Natural killer cell treated with Interleukin-12 subunit alpha and Interleukin-12 subunit beta and Interleukin-15 and Interleukin-18, amount 100 ng/mL, for 72 hours (primary cell): ENCODE results near the gene CBX8. TPM values are rescaled to one million over a fixed set of nuclear protein-coding genes. Genes with fewer than 3 reads are reported as not detected.

Experiments
- ATAC-seq, 2 donors: fragments of 150-1000 bp; cut with Tn5 transposase in 1 of 2; sonication (Bioruptor Pico), chemical (Tn5 transposase) in 1 of 2; 2 replicates each; pipeline ENCODE4 v1.10.0; 2021
- DNase-seq: peaks from one replicate; pipeline ENCODE4 v3.0.0; 2022; ENCODE audit warnings: low spot score
- H3K27ac Mint-ChIP-seq, 2 donors: 1 replicate in 1 of 2; 2 replicates in 1 of 2; pipeline ENCODE4 v1.8.0; 2022; ENCODE audit warnings: mixed read lengths in 2 of 2, mild to moderate bottlenecking in 1 of 2, moderate library complexity in 1 of 2
- H3K27me3 Mint-ChIP-seq, 2 donors: 1 replicate in 1 of 2; 2 replicates in 1 of 2; pipeline ENCODE4 v1.8.0; 2022; ENCODE audit warnings: mixed read lengths in 2 of 2
- H3K36me3 Mint-ChIP-seq: one replicate; pipeline ENCODE4 v1.8.0; 2022; ENCODE audit warnings: mixed read lengths
- H3K4me1 Mint-ChIP-seq, 2 donors: 1 replicate in 1 of 2; 2 replicates in 1 of 2; pipeline ENCODE4 v1.8.0; 2022; ENCODE audit warnings: low read depth in 2 of 2, mixed read lengths in 2 of 2, mild to moderate bottlenecking in 1 of 2
- H3K4me3 Mint-ChIP-seq: one replicate; pipeline ENCODE4 v1.8.0; 2022; ENCODE audit warnings: mixed read lengths
- H3K9me3 Mint-ChIP-seq: 2 replicates; pipeline ENCODE4 v1.8.0; 2022; ENCODE audit warnings: mixed read lengths
- total RNA-seq, 2 donors: library from RNA; stranded (reverse); gene quantifications; one replicate each; pipeline ENCODE4 v1.2.3, GENCODE V29; 2022

Gene CBX8
- total RNA-seq, 2 donors from 2014 or later, result 9.8 to 46.4 TPM

DNA sequence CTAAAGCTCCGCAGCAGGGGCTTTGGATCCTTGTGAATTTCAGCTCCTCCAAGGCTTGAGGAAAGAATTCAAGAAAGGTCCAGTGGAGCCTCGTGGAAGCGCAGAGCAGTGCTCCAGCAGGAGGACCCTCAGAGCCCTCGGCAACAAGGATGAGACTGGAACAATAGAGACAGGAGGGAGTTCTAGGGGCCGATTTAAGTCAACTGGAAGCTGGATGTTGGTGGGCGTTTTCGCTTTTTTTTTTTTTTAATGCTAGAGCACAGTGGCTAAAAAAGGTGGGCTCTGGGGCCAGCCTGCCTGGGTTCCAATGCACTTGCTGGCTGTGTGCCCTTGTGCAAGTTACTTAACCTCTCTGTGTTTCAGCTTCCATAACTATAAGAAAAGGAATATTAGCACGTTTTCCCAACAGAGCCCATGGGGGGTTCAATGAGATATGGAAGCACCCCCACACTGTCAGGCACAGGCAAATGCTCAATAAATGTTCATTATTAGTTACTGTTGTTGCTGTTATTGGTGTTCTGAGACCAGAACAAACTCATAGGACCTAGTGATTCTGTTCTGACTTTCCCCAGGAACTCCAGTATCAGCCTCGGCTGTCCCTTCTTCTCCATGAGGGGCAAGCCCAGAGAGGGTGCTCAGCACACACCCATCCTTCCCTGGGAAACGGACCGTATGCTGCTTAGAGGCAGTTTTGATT is 5.3 kb upstream of the CBX8 start:
- peak overlapping the region; percentile 58 to 95 for H3K27ac Mint-ChIP-seq
- peaks cover 21 to 61% of the 10 kb centered on the region in 2 donors for H3K27me3 Mint-ChIP-seq
- DNase-seq (no peak), ATAC-seq (no peak)
- peaks cover 43 to 55% of the 10 kb centered on the region in 2 donors for H3K4me1 Mint-ChIP-seq
- peaks cover 4% of the 10 kb centered on the region for H3K9me3 Mint-ChIP-seq
- H3K36me3 Mint-ChIP-seq, result peaks cover 27% of the 10 kb centered on the region
- H3K4me3 Mint-ChIP-seq, result peak overlapping the region; percentile 73

DNA sequence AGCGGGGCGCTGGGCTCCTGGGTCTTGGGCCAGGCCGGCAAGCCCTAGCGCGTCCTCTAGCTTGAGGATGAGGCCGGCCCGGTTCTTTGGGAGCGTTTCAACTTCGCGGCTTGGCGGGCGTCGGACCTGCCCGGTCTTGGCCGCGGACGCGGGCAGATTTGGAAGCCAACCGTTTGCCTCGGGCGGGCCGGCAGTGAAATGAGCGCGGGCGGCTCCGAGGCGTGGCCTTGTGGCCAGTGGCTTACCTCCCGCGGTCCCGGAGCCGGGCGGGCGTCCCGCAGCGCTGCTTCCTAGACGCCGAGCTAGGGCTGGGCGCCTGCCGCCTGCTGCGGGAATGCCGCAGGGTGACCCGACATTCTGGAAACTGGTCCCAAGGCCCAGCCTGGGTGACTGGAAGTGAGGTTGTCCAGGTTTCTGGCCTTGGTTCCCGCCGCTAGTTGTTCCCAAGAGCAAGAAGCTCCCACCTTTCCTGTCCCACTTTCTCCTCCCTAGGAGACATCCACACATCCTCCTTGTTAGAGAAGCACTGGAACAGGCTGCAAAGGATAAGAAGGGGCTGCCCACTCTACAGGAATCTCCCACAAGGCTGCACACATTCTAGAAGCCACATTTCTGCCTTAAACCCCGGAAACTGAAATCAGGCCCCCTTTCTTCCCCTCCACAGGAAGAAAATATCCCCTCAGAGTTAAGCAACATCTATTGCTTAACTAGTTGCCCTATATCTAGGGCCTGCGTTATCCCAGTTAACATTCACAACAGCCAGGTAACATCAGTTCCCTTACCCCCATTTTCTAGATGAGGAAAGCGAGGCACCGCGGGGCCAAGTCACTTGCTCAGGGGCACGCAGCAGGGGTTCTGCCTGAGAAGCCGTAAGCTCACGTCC is 4.5 kb upstream of the CBX8 start:
- no peak for ATAC-seq
- Mint-ChIP-seq H3K27ac (peak overlapping the region; percentile 58 to 95), H3K9me3 (peaks cover 4% of the 10 kb centered on the region), H3K4me1 (peaks cover 43 to 51% of the 10 kb centered on the region in 2 donors), H3K36me3 (peaks cover 27% of the 10 kb centered on the region), H3K4me3 (peak overlapping the region; percentile 73), H3K27me3 (peaks cover 15 to 53% of the 10 kb centered on the region in 2 donors)
- no peak for DNase-seq

DNA sequence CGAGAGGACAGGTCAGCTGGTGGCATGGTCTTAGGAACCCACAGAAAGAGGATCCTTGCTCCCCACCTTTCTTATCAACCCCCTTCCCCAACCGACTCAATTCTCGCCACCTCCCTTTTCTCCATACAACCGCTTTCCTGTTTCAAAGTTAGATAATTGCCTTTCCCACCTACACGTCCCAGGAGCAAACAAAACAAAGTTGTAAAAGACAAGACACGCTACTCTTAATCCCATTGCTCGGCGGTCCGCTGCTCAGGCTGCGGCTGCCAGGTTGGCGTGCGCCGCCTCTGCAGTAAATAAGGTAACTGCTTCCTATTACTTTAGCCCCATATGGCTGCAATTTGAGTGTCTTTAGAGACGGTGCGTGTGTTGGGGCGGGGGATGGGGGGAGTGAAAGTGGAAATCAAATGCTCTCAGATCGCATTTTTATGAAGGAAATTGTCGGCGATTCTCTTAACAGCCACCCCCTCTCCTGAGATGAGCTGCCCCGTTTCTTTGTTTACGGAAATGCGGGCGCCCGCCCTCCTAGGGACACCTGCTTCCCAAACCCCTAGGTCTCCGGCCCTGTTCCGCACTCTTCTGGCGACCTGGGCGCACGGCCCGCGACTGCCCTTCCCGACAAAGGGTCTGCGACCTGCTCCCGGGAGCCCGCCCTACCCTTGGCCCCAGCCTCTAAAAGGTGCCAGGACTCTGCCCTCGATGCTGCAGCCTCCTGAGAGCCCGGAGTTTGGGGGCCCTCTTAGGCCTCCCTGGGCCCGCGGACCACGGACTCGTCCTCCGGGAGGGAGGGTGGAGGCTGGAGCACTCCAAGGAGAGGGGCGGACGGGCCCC is 3.7 kb upstream of the CBX8 start:
- Mint-ChIP-seq H3K27me3 (peaks cover 10 to 45% of the 10 kb centered on the region in 2 donors), H3K27ac (peak overlapping the region; percentile 52 to 66), H3K4me1 (peaks cover 42 to 51% of the 10 kb centered on the region in 2 donors), H3K9me3 (peaks cover 4% of the 10 kb centered on the region), H3K36me3 (peaks cover 25% of the 10 kb centered on the region), H3K4me3 (peak overlapping the region; percentile 85)
- no peak for DNase-seq
- no peak for ATAC-seq

DNA sequence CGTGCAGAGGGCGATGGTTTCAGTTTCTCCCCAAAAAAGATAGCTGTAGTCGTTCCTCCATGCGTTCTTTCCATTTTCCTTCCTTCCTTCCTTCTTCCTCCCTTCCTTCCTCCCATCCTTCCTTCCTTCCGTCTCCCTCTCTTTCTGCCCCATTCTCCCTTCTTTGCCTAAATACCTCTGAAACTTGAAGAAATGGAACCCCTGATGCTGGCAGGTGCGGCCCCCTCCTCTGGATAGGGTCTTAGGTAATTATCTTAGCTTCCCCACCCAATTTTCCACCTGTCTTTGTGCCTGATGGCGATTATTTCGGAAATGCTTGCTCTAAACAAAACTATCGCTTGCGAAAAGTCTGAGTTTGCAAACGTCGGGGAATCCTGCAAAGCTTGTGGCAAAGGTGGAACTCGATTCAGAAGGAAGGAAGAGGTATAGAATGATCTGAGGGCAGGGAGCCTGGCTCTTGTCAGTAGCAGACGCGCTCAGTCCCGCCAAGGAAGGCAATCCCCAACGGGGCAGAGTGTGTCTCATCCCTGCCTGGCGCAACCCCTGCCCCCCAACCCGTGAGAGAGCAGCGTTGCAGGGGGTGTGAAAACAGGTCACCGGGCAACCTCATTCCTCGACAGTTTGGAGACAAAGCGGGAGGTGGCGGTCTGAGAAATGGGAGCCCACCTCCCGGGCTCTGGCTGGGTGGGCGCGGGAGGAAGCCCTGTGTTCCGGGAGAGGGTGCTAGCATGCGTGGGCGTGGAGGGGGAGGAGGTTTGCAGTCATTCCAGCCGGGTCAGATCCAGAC is 2.9 kb upstream of the CBX8 start:
- ATAC-seq (no peak), DNase-seq (no peak)
- Mint-ChIP-seq H3K9me3 (peaks cover 4% of the 10 kb centered on the region), H3K36me3 (peaks cover 21% of the 10 kb centered on the region), H3K4me3 (peak overlapping the region; percentile 85), H3K4me1 (peaks cover 34 to 43% of the 10 kb centered on the region in 2 donors), H3K27ac (peak overlapping the region; percentile 52 to 66), H3K27me3 (peaks cover 8 to 37% of the 10 kb centered on the region in 2 donors)

DNA sequence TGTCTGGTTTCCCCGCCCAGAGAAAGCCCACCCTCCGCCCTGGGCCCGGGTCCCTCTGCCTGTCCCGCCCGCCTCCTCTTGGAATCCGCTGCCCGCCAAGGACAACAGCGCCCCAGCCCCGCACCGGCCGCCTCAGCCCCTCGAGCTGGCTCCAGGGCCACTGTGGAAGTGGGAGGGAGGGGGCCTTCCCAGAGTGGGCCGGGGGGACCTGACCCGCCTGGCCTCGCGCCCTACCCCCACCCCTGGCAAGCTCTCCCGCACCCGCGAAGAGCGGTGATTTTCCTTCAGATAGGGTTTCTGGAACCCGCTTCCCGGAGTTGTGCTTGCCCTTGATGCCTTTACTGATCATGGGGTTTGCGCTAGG is 2.3 kb upstream of the CBX8 start:
- H3K36me3 Mint-ChIP-seq, result peaks cover 15% of the 10 kb centered on the region
- H3K9me3 Mint-ChIP-seq, result peaks cover 4% of the 10 kb centered on the region
- peak overlapping the region; percentile 52 to 73 for H3K27ac Mint-ChIP-seq
- peaks cover 28 to 38% of the 10 kb centered on the region in 2 donors for H3K4me1 Mint-ChIP-seq
- peak overlapping the region; percentile 85 for H3K4me3 Mint-ChIP-seq
- no peak for ATAC-seq
- DNase-seq, result no peak
- H3K27me3 Mint-ChIP-seq, result peaks cover 8 to 31% of the 10 kb centered on the region in 2 donors

DNA sequence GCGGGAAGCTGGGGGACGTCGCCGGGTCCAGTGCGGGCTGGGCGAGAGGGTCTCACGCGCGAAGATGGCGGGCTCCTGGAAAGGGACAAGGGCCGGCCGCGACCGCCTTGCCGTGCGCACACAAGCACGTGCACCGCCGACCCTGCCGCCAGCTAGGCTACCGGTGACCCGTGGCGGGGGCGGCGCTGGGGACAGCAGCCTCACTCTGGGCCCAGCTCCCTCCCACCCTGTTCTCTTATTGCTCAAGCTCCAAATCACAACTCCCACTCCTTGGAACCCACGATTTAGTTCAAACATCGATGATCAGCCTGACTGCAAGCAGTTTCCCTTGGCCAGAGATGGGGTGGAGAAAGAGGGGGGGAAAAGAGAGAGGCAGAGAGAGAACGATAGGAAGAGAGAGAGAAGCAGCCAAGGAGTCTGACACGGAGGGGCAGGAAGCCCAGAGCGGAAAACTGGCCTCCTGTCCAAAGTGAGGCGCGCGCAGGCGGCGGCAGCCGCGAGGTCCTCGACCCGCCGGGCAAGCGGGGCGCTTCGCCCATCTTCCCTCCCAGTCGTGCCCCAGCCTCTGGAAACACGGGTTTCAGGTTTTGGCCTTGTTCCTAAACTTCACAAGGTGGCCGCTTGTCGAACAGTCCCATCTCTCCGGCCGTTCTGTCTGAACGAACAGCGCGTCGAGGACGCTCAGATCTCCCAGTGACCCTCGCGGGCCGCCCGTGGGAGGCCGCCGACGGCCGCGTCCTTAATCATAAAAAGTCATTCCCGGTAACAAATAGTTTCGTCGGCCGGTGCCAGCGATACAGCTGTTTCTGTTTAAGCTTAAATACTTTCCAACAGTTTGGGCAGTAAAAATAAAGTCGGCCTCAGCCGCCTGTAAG is 1.7 kb upstream of the CBX8 start:
- Mint-ChIP-seq H3K4me3 (peak overlapping the region; percentile 74), H3K9me3 (peaks cover 4% of the 10 kb centered on the region), H3K36me3 (peaks cover 15% of the 10 kb centered on the region), H3K27ac (peak overlapping the region in 1 of 2 donors; percentile 73), H3K4me1 (peaks cover 28 to 35% of the 10 kb centered on the region in 2 donors), H3K27me3 (peaks cover 11 to 30% of the 10 kb centered on the region in 2 donors)
- ATAC-seq (no peak), DNase-seq (no peak)

DNA sequence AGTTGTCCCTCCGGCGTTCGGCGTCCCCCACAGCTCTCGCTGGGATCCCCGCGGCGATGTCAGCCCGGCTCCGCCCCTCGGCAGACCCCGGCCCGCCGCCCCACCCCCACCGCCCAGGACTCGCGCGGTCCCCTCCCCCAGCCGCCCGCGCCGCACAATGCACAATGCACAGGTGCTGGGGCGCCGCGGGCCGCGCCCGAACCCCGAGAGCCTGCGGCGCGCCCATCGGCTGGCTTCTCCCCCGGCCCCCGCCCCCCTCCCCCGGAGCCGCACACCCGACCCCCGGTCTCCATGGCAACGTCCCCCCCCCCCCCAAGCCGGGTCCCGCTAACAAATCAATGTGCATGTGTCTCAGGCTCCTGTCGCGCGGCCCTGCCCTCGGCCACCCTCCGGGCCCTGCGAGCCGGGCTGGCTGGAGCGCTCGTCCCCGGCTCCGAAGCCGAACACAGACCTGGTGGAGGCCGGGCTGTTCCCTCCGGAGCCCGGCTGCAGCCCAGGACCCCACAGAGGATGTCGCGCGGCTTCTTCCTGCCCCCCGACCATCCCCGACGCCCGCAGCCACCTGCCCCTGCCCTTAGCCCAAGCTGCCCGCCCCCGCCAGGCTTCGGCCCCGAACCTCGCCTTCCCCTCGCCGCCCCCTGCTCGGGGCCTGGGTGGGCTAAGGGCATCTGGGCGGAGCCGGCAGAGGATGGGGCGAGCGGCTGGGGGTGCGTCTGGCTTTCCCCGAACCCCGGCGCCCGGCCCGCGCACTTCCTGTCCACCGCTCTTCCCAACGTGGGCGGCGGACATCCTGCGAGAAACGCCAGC is 818 bp upstream of the CBX8 start:
- H3K36me3 Mint-ChIP-seq, result peaks cover 15% of the 10 kb centered on the region
- H3K4me1 Mint-ChIP-seq, result peaks cover 28 to 35% of the 10 kb centered on the region in 2 donors
- H3K4me3 Mint-ChIP-seq, result peak overlapping the region; percentile 80
- peak; percentile 73 for DNase-seq
- H3K27me3 Mint-ChIP-seq, result peaks cover 11 to 30% of the 10 kb centered on the region in 2 donors
- peak in 1 of 2 donors; percentile 1 for ATAC-seq
- H3K9me3 Mint-ChIP-seq, result peaks cover 4% of the 10 kb centered on the region
- H3K27ac Mint-ChIP-seq, result peak overlapping the region in 1 of 2 donors; percentile 44

DNA sequence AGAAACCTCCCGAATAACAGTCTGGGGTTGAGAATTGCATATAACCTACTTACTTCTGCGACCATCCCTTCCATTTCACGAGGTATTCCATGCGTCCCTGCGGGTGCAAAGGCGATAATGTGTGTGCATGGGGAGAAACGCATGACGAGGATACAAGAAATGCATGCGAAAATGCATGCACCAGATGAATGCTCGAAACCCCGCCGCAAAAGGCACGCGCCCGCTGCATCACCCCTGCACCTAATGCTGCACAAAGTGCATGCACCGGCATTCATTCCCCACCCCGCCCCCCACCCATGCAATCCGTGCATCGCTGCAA is 474 bp downstream of the CBX8 start:
- peaks cover 14 to 30% of the 10 kb centered on the region in 2 donors for H3K27me3 Mint-ChIP-seq
- DNase-seq, result no peak
- H3K27ac Mint-ChIP-seq, result no peak overlapping the region
- H3K4me3 Mint-ChIP-seq, result peak overlapping the region; percentile 80
- H3K36me3 Mint-ChIP-seq, result peaks cover 11% of the 10 kb centered on the region
- H3K4me1 Mint-ChIP-seq, result peaks cover 21 to 28% of the 10 kb centered on the region in 2 donors
- H3K9me3 Mint-ChIP-seq, result no peaks in the 10 kb centered on the region
- no peak for ATAC-seq

DNA sequence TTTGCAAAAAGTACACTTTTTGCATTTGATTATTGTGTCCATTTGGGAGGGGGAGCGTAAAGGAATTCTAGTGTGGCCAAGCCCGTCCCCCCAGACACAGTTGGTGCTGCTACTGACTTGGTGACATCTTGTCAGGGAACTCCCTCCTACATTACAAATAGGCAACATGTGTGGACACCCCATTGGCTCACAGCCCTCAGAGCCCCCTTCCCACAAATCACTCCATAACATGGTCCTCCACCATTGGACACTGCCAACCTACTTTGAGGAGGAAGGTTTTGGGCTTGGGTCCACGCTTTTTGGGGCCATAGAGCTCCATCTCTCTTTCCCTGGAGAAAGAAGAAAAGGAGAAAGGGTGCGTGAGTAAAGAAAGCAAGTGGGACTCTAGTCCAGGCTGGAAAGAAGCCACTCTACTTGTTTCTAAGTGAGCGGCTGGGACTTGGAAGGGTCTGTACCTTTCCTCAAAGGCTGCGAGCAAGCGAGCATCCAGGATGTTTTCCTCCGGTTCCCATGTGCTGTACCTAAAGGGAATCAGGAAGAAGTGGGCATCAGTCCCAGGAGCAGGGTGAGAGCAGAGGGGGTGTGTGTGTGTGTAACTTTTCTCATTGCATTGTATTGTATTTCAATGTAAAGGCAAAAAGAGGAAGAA is 958 bp downstream of the CBX8 start:
- DNase-seq (no peak), ATAC-seq (no peak)
- H3K27me3 Mint-ChIP-seq, result peaks cover 14 to 30% of the 10 kb centered on the region in 2 donors
- H3K36me3 Mint-ChIP-seq, result peaks cover 11% of the 10 kb centered on the region
- H3K4me1 Mint-ChIP-seq, result peaks cover 21 to 31% of the 10 kb centered on the region in 2 donors
- H3K9me3 Mint-ChIP-seq, result no peaks in the 10 kb centered on the region
- H3K27ac Mint-ChIP-seq, result no peak overlapping the region
- H3K4me3 Mint-ChIP-seq, result peak overlapping the region; percentile 80

DNA sequence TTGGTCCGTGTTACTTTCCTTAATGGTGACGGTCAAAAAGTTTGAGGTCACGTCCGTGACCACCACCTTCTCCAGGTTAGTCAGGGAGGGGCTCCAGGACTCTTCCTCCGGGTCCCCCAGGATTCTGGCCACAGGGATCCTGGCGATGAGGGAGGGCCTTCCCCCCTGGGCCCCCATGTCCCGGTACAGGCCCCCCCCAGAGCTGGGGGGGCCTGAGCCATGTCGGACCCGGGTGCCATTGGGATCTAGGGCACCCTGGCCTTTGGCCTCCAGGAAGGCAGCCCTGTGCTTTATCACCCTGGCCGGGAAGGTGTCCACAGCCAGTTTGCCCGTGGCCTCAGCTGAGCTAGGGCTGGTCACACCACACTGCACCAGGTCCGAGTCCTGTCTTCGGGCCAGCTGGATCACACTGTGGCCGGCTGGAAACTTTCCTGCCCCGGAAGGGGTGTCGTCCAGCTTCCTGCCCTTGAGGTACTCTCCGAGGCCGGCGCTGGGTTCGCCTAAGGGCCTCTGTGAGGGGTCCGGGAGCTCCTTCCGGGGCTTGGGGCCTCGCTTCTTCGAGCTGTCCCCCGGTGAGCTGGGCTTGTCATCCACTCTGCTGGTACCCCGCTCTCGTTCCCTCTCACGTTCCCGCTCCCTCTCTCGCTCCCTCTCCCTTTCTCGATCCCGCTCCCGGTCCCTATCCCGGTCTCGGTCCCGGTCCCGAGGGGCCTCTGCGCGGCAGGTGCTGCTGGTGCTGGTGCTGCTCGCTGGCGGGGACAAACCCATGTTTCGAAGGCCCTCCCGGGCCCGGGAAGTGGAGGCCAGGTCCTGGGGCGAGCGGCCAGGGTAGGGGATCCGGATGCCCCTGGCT is 2.0 kb downstream of the CBX8 start:
- DNase-seq, result no peak
- H3K4me3 Mint-ChIP-seq, result no peak overlapping the region
- peaks cover 5% of the 10 kb centered on the region for H3K36me3 Mint-ChIP-seq
- no peak overlapping the region for H3K27ac Mint-ChIP-seq
- ATAC-seq, result no peak
- no peaks in the 10 kb centered on the region for H3K9me3 Mint-ChIP-seq
- peaks cover 12 to 26% of the 10 kb centered on the region in 2 donors for H3K4me1 Mint-ChIP-seq
- peaks cover 11 to 22% of the 10 kb centered on the region in 2 donors for H3K27me3 Mint-ChIP-seq

DNA sequence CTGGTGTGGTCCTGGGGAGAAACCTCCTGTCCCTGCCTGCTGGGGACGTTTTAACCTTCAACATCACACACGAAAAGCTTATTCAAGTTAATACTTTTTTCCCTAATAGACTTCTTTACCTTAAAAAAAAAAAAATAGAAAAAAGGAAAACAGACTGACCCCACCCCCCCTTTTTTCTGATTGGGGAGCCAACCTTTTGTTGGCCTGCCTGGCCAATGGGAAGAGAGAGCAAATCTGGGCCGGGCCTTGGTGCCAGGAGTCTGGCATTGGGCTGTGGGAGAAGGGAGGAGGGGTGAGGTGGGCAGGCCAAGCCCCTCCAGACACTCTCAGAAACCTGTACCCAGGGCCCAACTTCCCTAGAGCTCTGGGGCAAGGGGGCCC is 3.0 kb downstream of the CBX8 start:
- no peak for ATAC-seq
- H3K4me1 Mint-ChIP-seq, result peaks cover 5 to 19% of the 10 kb centered on the region in 2 donors
- peaks cover 13 to 18% of the 10 kb centered on the region in 2 donors for H3K27me3 Mint-ChIP-seq
- no peaks in the 10 kb centered on the region for H3K9me3 Mint-ChIP-seq
- no peak overlapping the region for H3K27ac Mint-ChIP-seq
- H3K4me3 Mint-ChIP-seq, result no peak overlapping the region
- no peaks in the 10 kb centered on the region for H3K36me3 Mint-ChIP-seq
- no peak for DNase-seq
